Panc1 (cell line): ENCODE data around the gene IGSF5.

Experiments
- POLR2AphosphoS5 ChIP-seq: IDR thresholded peaks from 2 replicates; pipeline ENCODE4 v1.6.1; 2012; ENCODE audit warnings: mild to moderate bottlenecking, low read depth, low read length, moderate library complexity
- SIN3A ChIP-seq: IDR thresholded peaks from 2 replicates; pipeline ENCODE4 v1.6.1; 2012; ENCODE audit warnings: low read depth, mild to moderate bottlenecking, low read length, moderate library complexity, borderline replicate concordance; ENCODE audit not compliant: insufficient read depth
- TCF7L2 ChIP-seq: IDR thresholded peaks from 2 replicates; pipeline ENCODE4 v1.6.1; 2011; ENCODE audit warnings: mild to moderate bottlenecking, low read depth, low read length, inconsistent platforms
- TF ChIP-seq, protein P1 (sequence below): fragments of 450-650 bp; IDR thresholded peaks from 2 replicates; pipeline ENCODE4 v1.5.1; 2017; ENCODE audit warnings: mild to moderate bottlenecking
- TF ChIP-seq, protein P2 (sequence below), 2 experiments: IDR thresholded peaks; 2 replicates each; pipeline ENCODE4 v1.6.1; 2011 to 2012; ENCODE audit warnings: low read depth in 2 of 2, control low read depth in 1 of 2, low read length in 1 of 2, mild to moderate bottlenecking in 1 of 2, moderate library complexity in 1 of 2; ENCODE audit not compliant: insufficient read depth in 1 of 2

DNA sequence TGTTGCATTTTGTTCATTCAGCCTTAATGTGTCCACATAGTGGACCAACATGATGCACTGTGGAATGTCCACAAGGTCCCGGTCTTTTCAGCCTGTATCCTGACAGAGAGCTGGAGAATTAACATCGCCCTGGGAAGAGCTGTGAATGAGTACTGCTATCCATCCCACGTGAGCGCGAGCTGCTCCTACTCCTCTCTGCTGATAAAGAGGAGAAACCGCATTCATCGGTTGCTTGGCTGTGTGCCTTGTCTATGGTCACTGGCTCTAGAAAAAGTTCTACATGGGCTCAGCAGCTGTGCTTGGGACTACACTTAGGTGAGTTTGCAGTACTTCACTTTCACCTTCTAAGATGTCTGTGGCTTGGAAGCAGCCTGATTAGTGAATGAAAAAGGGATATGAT, 31.1 kb upstream of the IGSF5 start:
- TF ChIP-seq, protein P1, sequence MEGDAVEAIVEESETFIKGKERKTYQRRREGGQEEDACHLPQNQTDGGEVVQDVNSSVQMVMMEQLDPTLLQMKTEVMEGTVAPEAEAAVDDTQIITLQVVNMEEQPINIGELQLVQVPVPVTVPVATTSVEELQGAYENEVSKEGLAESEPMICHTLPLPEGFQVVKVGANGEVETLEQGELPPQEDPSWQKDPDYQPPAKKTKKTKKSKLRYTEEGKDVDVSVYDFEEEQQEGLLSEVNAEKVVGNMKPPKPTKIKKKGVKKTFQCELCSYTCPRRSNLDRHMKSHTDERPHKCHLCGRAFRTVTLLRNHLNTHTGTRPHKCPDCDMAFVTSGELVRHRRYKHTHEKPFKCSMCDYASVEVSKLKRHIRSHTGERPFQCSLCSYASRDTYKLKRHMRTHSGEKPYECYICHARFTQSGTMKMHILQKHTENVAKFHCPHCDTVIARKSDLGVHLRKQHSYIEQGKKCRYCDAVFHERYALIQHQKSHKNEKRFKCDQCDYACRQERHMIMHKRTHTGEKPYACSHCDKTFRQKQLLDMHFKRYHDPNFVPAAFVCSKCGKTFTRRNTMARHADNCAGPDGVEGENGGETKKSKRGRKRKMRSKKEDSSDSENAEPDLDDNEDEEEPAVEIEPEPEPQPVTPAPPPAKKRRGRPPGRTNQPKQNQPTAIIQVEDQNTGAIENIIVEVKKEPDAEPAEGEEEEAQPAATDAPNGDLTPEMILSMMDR, result no peak
- TF ChIP-seq POLR2AphosphoS5 (no peak), TCF7L2 (no peak), SIN3A (no peak)
- TF ChIP-seq, protein P2, sequence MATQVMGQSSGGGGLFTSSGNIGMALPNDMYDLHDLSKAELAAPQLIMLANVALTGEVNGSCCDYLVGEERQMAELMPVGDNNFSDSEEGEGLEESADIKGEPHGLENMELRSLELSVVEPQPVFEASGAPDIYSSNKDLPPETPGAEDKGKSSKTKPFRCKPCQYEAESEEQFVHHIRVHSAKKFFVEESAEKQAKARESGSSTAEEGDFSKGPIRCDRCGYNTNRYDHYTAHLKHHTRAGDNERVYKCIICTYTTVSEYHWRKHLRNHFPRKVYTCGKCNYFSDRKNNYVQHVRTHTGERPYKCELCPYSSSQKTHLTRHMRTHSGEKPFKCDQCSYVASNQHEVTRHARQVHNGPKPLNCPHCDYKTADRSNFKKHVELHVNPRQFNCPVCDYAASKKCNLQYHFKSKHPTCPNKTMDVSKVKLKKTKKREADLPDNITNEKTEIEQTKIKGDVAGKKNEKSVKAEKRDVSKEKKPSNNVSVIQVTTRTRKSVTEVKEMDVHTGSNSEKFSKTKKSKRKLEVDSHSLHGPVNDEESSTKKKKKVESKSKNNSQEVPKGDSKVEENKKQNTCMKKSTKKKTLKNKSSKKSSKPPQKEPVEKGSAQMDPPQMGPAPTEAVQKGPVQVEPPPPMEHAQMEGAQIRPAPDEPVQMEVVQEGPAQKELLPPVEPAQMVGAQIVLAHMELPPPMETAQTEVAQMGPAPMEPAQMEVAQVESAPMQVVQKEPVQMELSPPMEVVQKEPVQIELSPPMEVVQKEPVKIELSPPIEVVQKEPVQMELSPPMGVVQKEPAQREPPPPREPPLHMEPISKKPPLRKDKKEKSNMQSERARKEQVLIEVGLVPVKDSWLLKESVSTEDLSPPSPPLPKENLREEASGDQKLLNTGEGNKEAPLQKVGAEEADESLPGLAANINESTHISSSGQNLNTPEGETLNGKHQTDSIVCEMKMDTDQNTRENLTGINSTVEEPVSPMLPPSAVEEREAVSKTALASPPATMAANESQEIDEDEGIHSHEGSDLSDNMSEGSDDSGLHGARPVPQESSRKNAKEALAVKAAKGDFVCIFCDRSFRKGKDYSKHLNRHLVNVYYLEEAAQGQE (IDR thresholded peaks at IDR 0.05; ENCODE audit: insufficient read depth in 1 of 2, low read depth in 2 of 2, low read length in 1 of 2), result no peak
